GM18909 (cell line): ENCODE measurements around the gene PRKCA.
"Not testable (repeated sequence)": the region's sequence is repeated elsewhere in the genome, so short reads cannot be mapped to it uniquely, and the experiment has no call there.

Source experiments
- ATAC-seq: cut with Tn5 transposase; IDR thresholded peaks from one replicate; pipeline ENCODE4 v1.9.1; 2021; ENCODE audit warnings: mild to moderate bottlenecking; ENCODE audit not compliant: unreplicated experiment, poor library complexity

Gene PRKCA

GRCh38 chr17:66451188-66452149 lies 149.1 kb downstream of the PRKCA start:
- ATAC-seq, result no peak

- ATAC-seq, result no peak
These were observed 152.6 kb downstream of the PRKCA start for GRCh38 chr17:66455060-66455459.

- ATAC-seq, result not testable (repeated sequence)
These were observed 155.1 kb downstream of the PRKCA start for GRCh38 chr17:66457499-66457898.

DNA sequence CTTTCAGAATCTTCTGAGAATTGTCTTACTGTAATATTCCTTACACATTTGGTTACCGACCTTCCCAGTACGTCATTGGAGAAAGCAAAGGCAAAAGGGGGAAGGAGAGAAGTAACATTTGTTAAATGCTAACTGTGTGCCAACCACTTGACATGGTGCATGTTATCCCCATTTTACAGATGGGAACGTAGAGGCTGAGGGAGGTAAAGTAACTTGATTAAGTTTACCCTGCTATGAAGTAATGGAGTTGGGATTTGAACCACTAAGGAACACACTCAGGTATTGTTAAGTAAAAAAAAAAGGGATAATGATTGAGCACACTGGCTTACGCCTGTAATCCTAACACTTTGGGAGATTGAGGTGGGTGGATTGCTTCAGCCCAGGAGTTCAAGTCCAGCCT lies 156.4 kb downstream of the PRKCA start:
- ATAC-seq, result no peak

DNA sequence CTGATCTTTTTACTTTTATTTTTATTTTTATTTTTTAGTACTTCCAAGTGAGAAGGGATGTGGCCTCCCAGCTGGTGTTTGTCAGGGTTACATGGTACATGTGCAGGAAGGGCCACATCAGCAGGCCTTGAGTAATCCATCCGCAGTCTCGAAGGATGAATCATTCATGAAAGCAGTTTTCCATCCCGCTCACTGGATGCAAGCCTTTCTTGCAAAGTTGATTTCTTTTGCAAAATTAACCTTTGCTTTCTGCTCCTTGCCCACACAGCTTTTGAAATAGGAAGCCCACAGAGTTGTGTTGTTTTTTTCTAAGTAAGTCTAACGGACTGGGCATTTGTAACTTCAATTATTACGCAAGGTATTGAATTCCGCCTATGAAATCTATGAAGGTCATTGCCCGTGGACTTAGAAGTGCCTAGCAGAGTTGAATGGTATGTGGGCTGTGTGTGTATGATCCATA lies 157.4 kb downstream of the PRKCA start:
- no peak for ATAC-seq

DNA sequence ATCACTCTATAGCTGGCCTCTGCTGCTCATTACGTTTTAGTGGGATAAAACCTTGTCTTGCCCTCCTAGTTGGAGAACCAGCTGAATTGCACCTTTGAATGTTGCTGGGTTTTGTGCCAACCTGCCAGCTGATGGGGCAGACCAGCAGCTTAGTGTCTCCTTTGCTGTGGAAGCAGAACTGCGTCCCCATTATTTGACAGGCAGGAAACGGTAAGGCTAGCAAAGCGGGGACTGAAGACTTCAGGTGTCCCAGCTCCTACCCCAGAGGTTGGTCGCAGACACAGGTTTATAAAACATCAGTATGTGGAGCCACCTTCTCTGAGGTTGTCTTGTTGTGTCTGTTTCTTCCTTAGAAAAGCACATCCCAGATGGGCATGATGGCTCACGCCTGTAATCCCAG lies 158.1 kb downstream of the PRKCA start:
- no peak for ATAC-seq

DNA sequence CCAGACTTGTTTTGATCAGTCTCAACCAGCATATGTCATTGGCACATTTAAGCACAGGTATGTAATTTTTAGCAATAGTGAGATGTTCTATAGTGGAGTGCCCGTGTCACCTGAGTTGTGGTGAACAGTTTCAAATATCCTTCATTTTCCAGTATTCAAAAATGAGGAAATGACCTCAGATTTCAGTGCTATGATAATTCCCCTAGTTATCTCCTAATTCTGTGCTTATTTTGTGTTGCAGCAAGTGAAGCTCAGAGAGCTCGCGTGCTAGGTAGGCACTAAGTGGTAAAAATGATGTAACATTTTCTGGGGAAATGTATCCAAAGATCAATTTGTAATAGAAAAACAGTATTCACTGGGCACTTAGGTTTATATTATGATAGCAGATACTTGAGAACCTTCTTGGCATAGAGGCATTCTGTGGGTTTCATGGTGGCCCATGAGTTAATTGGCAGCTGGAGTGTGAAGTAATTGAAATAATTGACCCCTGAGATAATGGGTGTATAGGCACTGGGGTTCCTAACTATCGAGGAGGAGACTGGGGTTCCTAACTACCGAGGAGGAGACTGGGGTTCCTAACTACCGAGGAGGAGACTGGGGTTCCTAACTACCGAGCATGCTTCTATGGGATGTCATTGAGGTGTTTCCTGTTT lies 159.1 kb downstream of the PRKCA start:
- ATAC-seq, result no peak

DNA sequence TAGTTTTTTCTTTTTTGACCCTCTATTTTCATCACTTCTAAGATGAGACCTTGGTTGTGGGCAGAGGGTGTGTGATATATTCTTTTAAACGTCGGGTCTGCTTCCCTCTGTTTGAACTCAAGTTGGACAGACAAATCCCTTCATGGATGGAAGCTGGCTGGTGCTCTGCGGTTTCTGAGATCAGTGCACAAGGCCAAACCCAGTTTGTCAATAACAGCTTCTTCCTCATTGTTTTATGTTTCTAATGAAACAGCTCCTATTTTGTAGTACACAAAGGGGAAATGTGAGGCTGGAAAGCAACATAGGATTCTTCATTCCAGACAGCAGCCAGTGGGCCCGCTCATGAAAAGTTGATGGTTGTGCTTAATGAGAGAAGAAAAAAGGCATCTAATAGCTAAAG lies 159.6 kb downstream of the PRKCA start:
- ATAC-seq, result no peak

GRCh38 chr17:66464921-66465320 lies 162.5 kb downstream of the PRKCA start:
- ATAC-seq, result no peak

DNA sequence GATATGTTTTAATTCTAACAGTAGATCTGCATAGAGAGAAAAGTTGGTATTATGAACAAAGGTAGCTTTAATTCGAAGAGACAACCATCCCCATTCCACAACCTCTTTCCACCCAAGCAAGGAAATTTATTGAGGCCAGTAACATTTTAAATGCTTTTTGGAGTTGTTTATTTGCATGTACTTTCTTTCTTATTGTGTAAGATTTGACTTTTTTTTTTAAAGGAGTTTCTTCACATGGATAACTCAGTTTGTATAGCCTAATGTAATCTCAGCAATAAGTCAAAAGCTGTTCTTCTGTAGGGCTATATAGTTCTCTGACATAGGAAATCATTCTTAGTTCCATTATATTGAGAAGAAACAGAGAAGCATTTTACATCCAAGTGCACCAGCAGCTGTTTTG lies 163.3 kb downstream of the PRKCA start:
- no peak for ATAC-seq

DNA sequence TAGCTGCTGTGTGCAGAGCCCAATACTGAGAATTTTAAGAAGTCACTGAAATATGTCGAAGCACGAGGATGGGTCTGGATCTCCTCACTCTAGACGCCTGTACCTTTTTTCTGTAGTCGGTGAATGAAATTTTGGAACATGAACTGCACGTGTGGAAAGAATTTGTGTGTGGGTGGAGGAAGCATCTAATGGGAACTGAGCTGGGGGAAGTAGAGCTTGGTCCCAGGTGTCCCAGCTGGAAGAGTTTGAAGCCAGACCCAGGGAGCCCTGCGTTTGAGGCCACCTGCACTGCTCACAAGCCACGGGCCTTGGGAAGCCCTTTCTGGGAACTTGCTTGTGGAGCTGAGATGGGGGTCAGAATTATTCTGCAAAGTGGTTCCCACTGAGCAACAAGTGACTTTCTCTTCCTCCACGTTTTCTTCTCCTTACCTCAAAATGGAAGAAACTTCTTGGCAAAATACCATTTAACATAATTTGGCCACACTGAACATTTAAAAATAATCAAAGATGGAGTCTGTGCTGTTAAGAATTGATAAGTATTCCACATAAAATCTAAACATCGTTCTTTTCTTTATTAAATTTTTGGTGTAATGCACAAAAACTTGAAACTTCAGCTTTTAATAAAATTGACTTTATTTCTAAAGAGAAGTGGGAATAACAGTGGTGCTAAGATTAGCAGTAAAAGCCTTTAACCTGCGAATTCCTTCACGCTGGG lies 163.8 kb downstream of the PRKCA start:
- ATAC-seq, result no peak

- no peak for ATAC-seq
These were observed 164.5 kb downstream of the PRKCA start for GRCh38 chr17:66466840-66467367.

DNA sequence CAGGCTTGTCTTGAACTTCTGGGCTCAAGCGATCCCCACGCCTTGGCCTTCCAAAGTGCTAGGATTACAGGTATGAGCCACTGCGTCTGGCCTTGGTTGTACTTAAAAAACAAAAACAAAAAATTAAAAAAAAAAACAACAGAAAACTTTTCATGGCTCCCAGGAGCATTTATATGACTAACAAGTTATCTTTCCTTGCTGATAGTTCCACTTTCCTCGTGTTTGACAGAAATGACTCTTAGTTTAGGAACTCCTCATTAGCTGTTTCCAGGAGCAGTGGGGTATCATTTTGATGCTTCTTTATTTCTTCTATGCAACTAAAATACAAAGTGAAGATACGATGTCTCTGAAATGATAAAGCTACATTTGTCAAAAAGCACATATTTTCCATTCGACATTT lies 165.4 kb downstream of the PRKCA start:
- no peak for ATAC-seq

GRCh38 chr17:66468241-66469087 lies 166.1 kb downstream of the PRKCA start:
- no peak for ATAC-seq

DNA sequence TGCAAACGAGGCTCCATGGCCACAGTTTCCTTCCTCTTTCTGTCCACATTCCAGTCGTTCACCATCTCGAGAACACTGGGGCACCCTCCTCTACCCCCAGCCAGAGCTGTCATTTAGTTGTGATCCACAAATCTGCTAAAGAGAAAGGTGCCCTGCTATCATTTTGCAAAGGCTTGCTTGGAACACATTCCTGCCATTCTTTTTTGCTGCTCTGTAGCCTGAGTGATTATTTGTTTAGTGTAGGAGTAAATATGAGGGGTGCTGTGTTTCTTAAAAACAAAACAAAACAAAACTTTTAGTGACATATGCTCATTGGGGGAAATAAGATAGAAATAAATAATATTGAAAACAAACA lies 166.7 kb downstream of the PRKCA start:
- ATAC-seq, result no peak

- ATAC-seq, result no peak
These were observed 167.0 kb downstream of the PRKCA start for GRCh38 chr17:66469461-66469860.

DNA sequence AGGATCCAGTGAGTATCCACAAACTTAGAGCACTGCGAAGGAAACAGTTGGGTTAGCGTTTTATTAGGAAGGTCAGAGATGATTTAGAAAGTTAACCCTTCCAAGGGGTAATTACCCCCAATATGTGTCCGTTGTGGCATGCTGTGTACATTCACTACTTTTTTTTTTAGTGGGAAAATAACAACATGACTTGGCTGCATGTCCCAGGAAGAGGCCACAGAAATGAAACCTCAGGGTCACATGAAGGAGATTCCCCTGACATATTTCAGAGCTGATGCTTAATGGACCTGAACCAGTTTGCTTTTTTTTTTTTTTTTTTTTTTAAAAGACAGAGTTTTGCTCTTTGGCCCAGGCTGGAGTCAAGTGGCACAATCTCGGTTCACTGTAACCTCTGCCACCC lies 167.5 kb downstream of the PRKCA start:
- no peak for ATAC-seq

DNA sequence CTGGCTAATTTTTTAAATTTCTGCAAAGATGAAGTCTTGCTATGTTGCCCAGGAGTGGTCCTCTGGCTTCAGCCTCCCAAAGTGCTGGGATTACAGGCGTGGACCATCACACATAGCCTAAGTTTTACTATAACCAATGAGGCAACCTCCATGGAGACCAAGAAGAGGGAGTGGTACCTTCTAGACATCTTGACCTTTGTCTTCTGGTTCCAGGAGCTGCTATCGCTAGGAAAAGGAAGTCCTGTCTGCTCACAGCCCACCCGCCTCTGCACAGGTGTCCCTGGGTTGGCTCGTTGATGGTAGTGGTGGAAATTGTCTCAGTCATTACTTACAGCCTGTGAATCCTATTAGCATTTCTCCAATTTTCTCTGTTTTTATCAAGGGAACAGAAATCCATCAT lies 169.7 kb downstream of the PRKCA start:
- ATAC-seq, result no peak

DNA sequence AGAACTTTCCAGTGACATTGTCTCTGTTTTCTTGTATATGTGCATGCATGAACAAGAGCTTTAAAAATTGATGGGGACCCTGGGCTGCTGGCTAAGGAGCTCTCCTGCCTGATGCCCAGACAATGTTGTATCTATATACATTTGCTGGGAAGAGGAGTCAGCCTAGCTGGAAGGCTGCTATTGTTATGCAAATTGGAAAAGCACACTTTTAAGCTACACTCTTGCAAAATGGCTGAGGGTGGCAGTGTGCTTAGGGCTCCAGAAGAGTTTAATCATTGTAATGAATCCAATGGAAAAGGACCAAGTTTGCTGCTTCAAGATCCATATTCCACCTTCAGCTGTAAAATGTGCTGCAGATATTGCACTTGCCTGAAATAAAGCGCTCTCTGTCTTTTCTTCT lies 171.8 kb downstream of the PRKCA start:
- ATAC-seq, result no peak
